K562 (cell line): Measurements from ENCODE around the gene MND1. TPM values are rescaled to one million over a fixed set of nuclear protein-coding genes. Genes with fewer than 3 reads are reported as not detected.

Experiments used
- ATAC-seq: fragments of 200-7000 bp; cut with Tn5 transposase; 3 replicates; pipeline ENCODE4 v1.9.1; 2020; ENCODE audit warnings: moderate library complexity
- BruUV-seq: library from RNA; stranded (reverse); fragments of 400-500 nt; replicated peaks from 2 replicates; lab custom pipeline; 2021; lab: Mats Ljungman, UMichigan
- CTCF ChIA-PET: fragments of 300-600 bp; formaldehyde crosslinking; extraction: SDS; loops from one replicate; lab custom pipeline; 2021; ENCODE audit warnings: low intra/inter-chr PET ratio; lab: Yijun Ruan, JAX
- POLR2A ChIA-PET: fragments of 300-600, 350-650 bp; sonication (Branson Sonifier 250); formaldehyde crosslinking; extraction: SDS; loops from one replicate; lab custom pipeline; 2021; ENCODE audit warnings: antibody characterized with exemption, inconsistent platforms; lab: Yijun Ruan, JAX
- DNase-seq, 4 experiments: peaks; one replicate each; pipeline versions ENCODE4 v3.0.0 to v3.0.0-alpha.2; 2011 to 2018; ENCODE audit warnings: low spot score in 3 of 4, mixed read lengths in 3 of 4; ENCODE audit errors: extremely low read depth in 1 of 4
- FAIRE-seq: peaks from 2 replicates; lab custom pipeline; 2011; peaks lifted over from hg19 to GRCh38; lab: Jason Lieb, UNC
- H2AFZ ChIP-seq: 2 replicates; pipeline ENCODE4 v1.6.0; 2011; ENCODE audit warnings: low read depth, low read length, control low read depth, inconsistent platforms
- H3K27ac ChIP-seq: fragments of 200-600 bp; 3 replicates; pipeline ENCODE4 v1.8.0; 2011; ENCODE audit warnings: low read depth, mild to moderate bottlenecking, control low read depth, inconsistent platforms, low read length, moderate library complexity, mixed read lengths; ENCODE audit errors: extremely low read depth
- H3K27me3 ChIP-seq, 2 experiments: fragments of 300-600 bp in 1 of 2; 2 replicates in 1 of 2; 3 replicates in 1 of 2; pipeline versions ENCODE4 v1.6.0 to v1.8.0; 2011; ENCODE audit warnings: inconsistent platforms in 2 of 2, low read length in 2 of 2, mild to moderate bottlenecking in 1 of 2, mixed read lengths in 1 of 2, moderate library complexity in 1 of 2; ENCODE audit not compliant: control insufficient read depth in 2 of 2, insufficient read depth in 2 of 2
- H3K36me3 ChIP-seq: fragments of 300-600 bp; 3 replicates; pipeline ENCODE4 v1.8.0; 2011; ENCODE audit warnings: mild to moderate bottlenecking, low read length, inconsistent platforms; ENCODE audit not compliant: control insufficient read depth, insufficient read depth
- H3K4me1 ChIP-seq, 2 experiments: fragments of 200-600 bp in 1 of 2; replicated peaks in 1 of 2; 2 replicates in 1 of 2; 3 replicates in 1 of 2; pipeline versions ENCODE4 v1.5.1 to v1.8.0; 2011; ENCODE audit warnings: inconsistent platforms in 2 of 2, low read length in 2 of 2, mild to moderate bottlenecking in 1 of 2, mixed read lengths in 1 of 2, moderate library complexity in 1 of 2; ENCODE audit not compliant: control insufficient read depth in 2 of 2, insufficient read depth in 2 of 2
- H3K4me2 ChIP-seq: 2 replicates; pipeline ENCODE4 v1.6.1; 2011; ENCODE audit warnings: low read length, control low read depth, inconsistent platforms, mixed read lengths; ENCODE audit not compliant: insufficient read depth
- H3K4me3 ChIP-seq: fragments of 200-600 bp; sonication (generic), shearing (Covaris generic); 2 replicates; pipeline ENCODE4 v1.5.1; 2016; ENCODE audit warnings: control low read depth, inconsistent platforms
- H3K79me2 ChIP-seq: fragments of 200-600 bp; 3 replicates; pipeline ENCODE4 v1.8.0; 2011; ENCODE audit warnings: low read length, inconsistent platforms; ENCODE audit not compliant: control insufficient read depth, insufficient read depth
- H3K9ac ChIP-seq, 2 experiments: 2 replicates each; pipeline versions ENCODE4 v1.6.0 to v1.6.1; 2011; ENCODE audit warnings: low read depth in 2 of 2, low read length in 2 of 2, control low read depth in 1 of 2, inconsistent platforms in 1 of 2, mild to moderate bottlenecking in 1 of 2, mixed read lengths in 1 of 2; ENCODE audit not compliant: insufficient read depth in 1 of 2
- H3K9me1 ChIP-seq: one replicate; pipeline ENCODE4 v1.6.0; 2011; ENCODE audit warnings: inconsistent platforms, mild to moderate bottlenecking, low read length, moderate library complexity; ENCODE audit not compliant: control insufficient read depth, insufficient read depth
- H3K9me3 ChIP-seq: replicated peaks from 2 replicates; pipeline ENCODE4 v1.5.1; 2011; ENCODE audit warnings: low read depth, low read length, inconsistent platforms; ENCODE audit not compliant: control insufficient read depth, insufficient read depth
- H4K20me1 ChIP-seq: replicated peaks from 2 replicates; pipeline ENCODE4 v1.6.1; 2011; ENCODE audit warnings: low read length, inconsistent platforms, mixed read lengths; ENCODE audit not compliant: control insufficient read depth, insufficient read depth
- E2F3 ChIP-seq: fragments of 250-450 bp; sonication (Bioruptor Pico); IDR thresholded peaks from 2 replicates; pipeline ENCODE4 v1.4.0; 2020; ENCODE audit warnings: mild to moderate bottlenecking
- NR2C1 ChIP-seq, 2 experiments: fragments of 450-650 bp; IDR thresholded peaks; 2 replicates each; pipeline ENCODE4 v1.6.1; 2017; ENCODE audit warnings: mild to moderate bottlenecking in 2 of 2, antibody characterized with exemption in 1 of 2, inconsistent platforms in 1 of 2, missing compliant biosample characterization in 1 of 2, missing genetic modification characterization in 1 of 2
- SMARCE1 ChIP-seq: fragments of 450-650 bp; IDR thresholded peaks from 2 replicates; pipeline ENCODE4 v1.7.1; 2016; ENCODE audit warnings: mild to moderate bottlenecking
- SRF ChIP-seq, 2 experiments: fragments of 250-450, 450-650 bp in 1 of 2; sonication (Bioruptor Pico) in 1 of 2; sonication (generic) in 1 of 2; formaldehyde crosslinking; IDR thresholded peaks; 2 replicates each; pipeline versions ENCODE4 v1.5.0 to v1.5.1; 2020 to 2022; ENCODE audit warnings: mild to moderate bottlenecking in 1 of 2, missing genetic modification reagents in 1 of 2
- ZFP36 ChIP-seq: fragments of 150-350 bp; IDR thresholded peaks from 2 replicates; pipeline ENCODE4 v1.6.1; 2018; ENCODE audit warnings: low read length, low read depth; ENCODE audit not compliant: partially characterized antibody
- ZNF143 ChIP-seq: sonication (generic); formaldehyde crosslinking; IDR thresholded peaks from 2 replicates; pipeline ENCODE4 v1.9.0; 2022; ENCODE audit warnings: mild to moderate bottlenecking, missing genetic modification reagents
- ZNF282 ChIP-seq: sonication (generic); formaldehyde crosslinking; IDR thresholded peaks from 2 replicates; pipeline ENCODE4 v1.8.1; 2023; ENCODE audit warnings: missing genetic modification reagents
- WGBS: fragments of 100-300 bp; shearing (Covaris generic); methylation state at CpG from one replicate; pipeline ENCODE4 v1.1.6; 2016; ENCODE audit warnings: low coverage, mixed read lengths; ENCODE audit not compliant: insufficient coverage; ENCODE audit errors: missing lambda C conversion rate; 5-methylcytosine and 5-hydroxymethylcytosine counted together
- in situ Hi-C: fragments of 300-500 bp; cut with MboI; formaldehyde crosslinking; loops from 4 replicates; pipeline ENCODE4 v1.15.0; 2018; ENCODE audit warnings: inconsistent platforms, mixed read lengths
- intact Hi-C: fragments of 100-400 bp; cut with micrococcal nuclease; formaldehyde crosslinking; loops from 2 replicates; pipeline ENCODE4 v1.14.2; 2022
- polyA plus RNA-seq, 8 experiments: library from polyadenylated mRNA; depleted of rRNA in 4 of 8; stranded (reverse) in 5 of 8; unstranded in 3 of 8; fragments of >200 nt; fragmentation: Nextera tagmentation in 2 of 8; fragmentation: Illumina TruSeq in 1 of 8; extraction: Ambion mirVana in 2 of 8; extraction: Trizol in 1 of 8; gene quantifications; 2 replicates each; pipeline versions ENCODE4 v1.2.1 to v1.2.3, GENCODE V29; 2011 to 2014; ENCODE audit warnings: inconsistent platforms in 1 of 8, missing spikeins in 1 of 8
- total RNA-seq, 7 experiments: library from RNA; depleted of rRNA in 6 of 7; stranded (reverse); fragments of >200 nt in 6 of 7; fragmentation: Illumina TruSeq in 2 of 7; extraction: Trizol in 2 of 7; gene quantifications; 2 replicates each; pipeline versions ENCODE4 v1.2.1 to v1.2.3, GENCODE V29; 2011 to 2021; ENCODE audit warnings: low replicate concordance in 1 of 7
- TF ChIP-seq, protein P1 (sequence below): fragments of 450-650 bp; formaldehyde crosslinking; IDR thresholded peaks from 2 replicates; pipeline ENCODE4 v1.4.0; 2020; ENCODE audit warnings: mild to moderate bottlenecking
- TF ChIP-seq, protein P2 (sequence below): fragments of 450-650 bp; IDR thresholded peaks from 2 replicates; pipeline ENCODE4 v1.6.1; 2016; ENCODE audit warnings: borderline replicate concordance
- TF ChIP-seq, protein P3 (sequence below): fragments of 450-650 bp; formaldehyde crosslinking; IDR thresholded peaks from 2 replicates; pipeline ENCODE4 v1.4.0; 2022; ENCODE audit warnings: mild to moderate bottlenecking, moderate library complexity

The MND1 gene
- total and polyA plus RNA-seq, 9 of the 15 experiments (the other 6 are each of a cell fraction or from before 2014, with no cell fraction given) = 35.3 to 94.1 (median 59.9) TPM

DNA sequence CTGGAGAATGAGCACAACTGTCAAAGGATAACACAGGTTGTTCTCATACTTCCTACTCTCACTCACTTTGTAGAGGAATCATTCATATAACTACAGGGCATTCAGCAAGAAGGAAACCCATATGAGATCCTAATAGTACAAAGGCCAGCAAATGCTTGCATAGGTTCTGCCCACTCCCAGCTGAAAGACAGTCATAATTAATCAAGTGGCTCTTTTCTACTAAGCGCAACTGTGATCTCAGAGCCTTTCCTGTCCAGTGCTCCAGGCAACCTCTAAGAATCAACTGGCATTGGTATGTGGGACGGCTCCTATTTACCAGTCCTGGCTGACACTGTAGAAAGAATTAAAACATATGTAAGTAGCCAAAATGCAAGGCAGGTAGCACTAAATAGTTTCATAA lies 18.9 kb upstream of the MND1 start:
- TF ChIP-seq, protein P1, sequence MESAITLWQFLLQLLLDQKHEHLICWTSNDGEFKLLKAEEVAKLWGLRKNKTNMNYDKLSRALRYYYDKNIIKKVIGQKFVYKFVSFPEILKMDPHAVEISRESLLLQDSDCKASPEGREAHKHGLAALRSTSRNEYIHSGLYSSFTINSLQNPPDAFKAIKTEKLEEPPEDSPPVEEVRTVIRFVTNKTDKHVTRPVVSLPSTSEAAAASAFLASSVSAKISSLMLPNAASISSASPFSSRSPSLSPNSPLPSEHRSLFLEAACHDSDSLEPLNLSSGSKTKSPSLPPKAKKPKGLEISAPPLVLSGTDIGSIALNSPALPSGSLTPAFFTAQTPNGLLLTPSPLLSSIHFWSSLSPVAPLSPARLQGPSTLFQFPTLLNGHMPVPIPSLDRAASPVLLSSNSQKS (CRISPR knock-in tag) = no peak
- TF ChIP-seq E2F3 (CRISPR knock-in tag) (no peak), SMARCE1 (no peak)
- FAIRE-seq = no peak
- intact Hi-C loops = loop anchor here (10.0 kb wide), 1 partner anchor 471 kb away; no protein-coding TSS in a partner anchor

DNA sequence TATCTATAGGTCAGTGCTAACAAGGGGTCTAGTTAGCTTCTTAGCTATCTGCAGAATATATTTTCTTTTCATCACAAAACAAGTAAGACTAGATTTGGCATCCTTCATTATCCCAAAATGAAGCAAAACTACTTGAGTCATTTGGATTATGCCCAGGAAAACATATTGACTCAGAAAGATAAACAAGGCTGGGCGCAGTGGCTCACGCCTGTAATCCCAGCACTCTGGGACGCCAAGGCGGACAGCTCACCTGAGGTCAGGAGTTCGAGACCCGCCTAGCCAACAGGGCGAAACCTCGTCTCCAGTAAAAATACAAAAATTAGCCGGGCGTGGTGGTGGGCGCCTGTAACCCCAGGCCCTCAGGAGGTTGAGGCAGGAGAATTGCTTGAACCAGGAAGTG lies 18.0 kb upstream of the MND1 start:
- H3K9me1 ChIP-seq = no peaks in the 10 kb centered on the region
- in situ Hi-C loops (loop anchor here (10.0 kb wide), 1 partner anchor 182 kb away; no protein-coding TSS in a partner anchor), intact Hi-C loops (loop anchor here (10.0 kb wide), 1 partner anchor 472 kb away; no protein-coding TSS in a partner anchor)
- no peak overlapping the region for H3K9ac ChIP-seq
- H3K4me1 ChIP-seq = no peaks in the 10 kb centered on the region
- H4K20me1 ChIP-seq = no peaks in the 10 kb centered on the region
- POLR2A ChIA-PET = no interaction called here
- no peaks in the 10 kb centered on the region for H3K79me2 ChIP-seq
- H3K4me2 ChIP-seq = no peak overlapping the region
- H3K27ac ChIP-seq = no peak overlapping the region
- no peaks in the 10 kb centered on the region for H3K36me3 ChIP-seq
- H3K9me3 ChIP-seq = no peaks in the 10 kb centered on the region
- DNase-seq = no peak
- ATAC-seq = no peak
- no peak overlapping the region for H3K4me3 ChIP-seq
- no peak overlapping the region for H2AFZ ChIP-seq
- H3K27me3 ChIP-seq = peaks cover 9 to 11% of the 10 kb centered on the region in 2 experiments; a peak in 4 of 5 replicates
- no peak for FAIRE-seq
- 3% methylated on average over 11 of the region's 11 CpGs for WGBS
- CTCF ChIA-PET = interaction anchor here (0.7 kb wide), 1 partner anchor 1006 kb away, joined by 6 read pairs; no protein-coding TSS in a partner anchor
- BruUV-seq = no TSS peak
- TF ChIP-seq, protein P2, sequence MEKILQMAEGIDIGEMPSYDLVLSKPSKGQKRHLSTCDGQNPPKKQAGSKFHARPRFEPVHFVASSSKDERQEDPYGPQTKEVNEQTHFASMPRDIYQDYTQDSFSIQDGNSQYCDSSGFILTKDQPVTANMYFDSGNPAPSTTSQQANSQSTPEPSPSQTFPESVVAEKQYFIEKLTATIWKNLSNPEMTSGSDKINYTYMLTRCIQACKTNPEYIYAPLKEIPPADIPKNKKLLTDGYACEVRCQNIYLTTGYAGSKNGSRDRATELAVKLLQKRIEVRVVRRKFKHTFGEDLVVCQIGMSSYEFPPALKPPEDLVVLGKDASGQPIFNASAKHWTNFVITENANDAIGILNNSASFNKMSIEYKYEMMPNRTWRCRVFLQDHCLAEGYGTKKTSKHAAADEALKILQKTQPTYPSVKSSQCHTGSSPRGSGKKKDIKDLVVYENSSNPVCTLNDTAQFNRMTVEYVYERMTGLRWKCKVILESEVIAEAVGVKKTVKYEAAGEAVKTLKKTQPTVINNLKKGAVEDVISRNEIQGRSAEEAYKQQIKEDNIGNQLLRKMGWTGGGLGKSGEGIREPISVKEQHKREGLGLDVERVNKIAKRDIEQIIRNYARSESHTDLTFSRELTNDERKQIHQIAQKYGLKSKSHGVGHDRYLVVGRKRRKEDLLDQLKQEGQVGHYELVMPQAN = no peak
- TF ChIP-seq, protein P3, sequence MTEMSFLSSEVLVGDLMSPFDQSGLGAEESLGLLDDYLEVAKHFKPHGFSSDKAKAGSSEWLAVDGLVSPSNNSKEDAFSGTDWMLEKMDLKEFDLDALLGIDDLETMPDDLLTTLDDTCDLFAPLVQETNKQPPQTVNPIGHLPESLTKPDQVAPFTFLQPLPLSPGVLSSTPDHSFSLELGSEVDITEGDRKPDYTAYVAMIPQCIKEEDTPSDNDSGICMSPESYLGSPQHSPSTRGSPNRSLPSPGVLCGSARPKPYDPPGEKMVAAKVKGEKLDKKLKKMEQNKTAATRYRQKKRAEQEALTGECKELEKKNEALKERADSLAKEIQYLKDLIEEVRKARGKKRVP (CRISPR knock-in tag) = no peak
- TF ChIP-seq ZFP36 (no peak), ZNF143 (no peak), ZNF282 (CRISPR knock-in tag) (no peak), SRF (CRISPR knock-in tag; IDR thresholded peaks at IDR 0.05) (no peak), NR2C1 (IDR thresholded peaks at IDR 0.05) (no peak), NR2C1 (tag; IDR thresholded peaks at IDR 0.05) (no peak)

More for the DNA sequence above, 18.9 kb upstream of the MND1 start:
- Histone ChIP-seq H3K4me1 (no peaks in the 10 kb centered on the region), H3K4me3 (no peak overlapping the region), H3K9ac (no peak overlapping the region), H2AFZ (no peak overlapping the region), H3K27me3 (peaks cover 9 to 16% of the 10 kb centered on the region in 2 experiments; a peak in 4 of 5 replicates), H3K36me3 (no peaks in the 10 kb centered on the region), H3K9me1 (no peaks in the 10 kb centered on the region), H3K9me3 (no peaks in the 10 kb centered on the region), H3K79me2 (no peaks in the 10 kb centered on the region), H4K20me1 (no peaks in the 10 kb centered on the region), H3K4me2 (no peak overlapping the region), H3K27ac (no peak overlapping the region)
- ATAC-seq (no peak; the same call in 2 of the 3 replicates), DNase-seq (no peak)
- CTCF ChIA-PET = interaction anchor here (0.6 kb wide), 1 partner anchor 1000 kb away, joined by 3 read pairs; no protein-coding TSS in a partner anchor
- 10% methylated on average over 2 of the region's 2 CpGs for WGBS
- no TSS peak for BruUV-seq
- in situ Hi-C loops = loop anchor here (10.0 kb wide), 1 partner anchor 181 kb away; no protein-coding TSS in a partner anchor
- POLR2A ChIA-PET = no interaction called here
